Heart left ventricle (tissue), 13 donors: Measurements from ENCODE around the gene OSBPL9.

ENCODE experiments used
- POLR2A ChIP-seq, 2 donors: fragments of 450-650 bp; IDR thresholded peaks; one replicate each; pipeline ENCODE4 v1.6.1; 2017; ENCODE audit warnings: antibody characterized with exemption in 2 of 2, mild to moderate bottlenecking in 2 of 2, moderate library complexity in 2 of 2
- TF ChIP-seq, protein P1 (sequence below), 12 donors: fragments of 200-600 bp; sonication (generic) in 4 of 12; IDR thresholded peaks; one replicate each; pipeline versions ENCODE4 v1.5.0 to v1.8.0; 2018 to 2022; ENCODE audit warnings: antibody characterized with exemption in 12 of 12, mild to moderate bottlenecking in 5 of 12
- donor health status: ischemic (EF 13 %, LVEDD 7.1; RV severe dilation, severe dysfunction).
- donor health status: DM: no; HTN: yes; CAD: no.
- donor health status: DM: no; HTN: no; CAD: no.
- donor health status: ischemic (EF 25% LVEDD 6.9; RV normal size, moderate dysfunction).
- donor health status: ischemic (EF 25% LVEDD 5.7; RV mildly dilated, moderate dysfunction).
- donor health status: ischemic (EF 35%, LVEDD 5.7; RV mildly dilated, moderate dysfunction).
- donor health status: nonischemic (EF 11% LVEDD 7.7; RV severe dilation, severe dysfunction).
- donor health status: DM: yes; HTN: yes; CAD: no.
- donor health status: PGD.
- donor health status: ischemic (EF 29% LVEDD 5.4; RV normal size, mild dysfunction).
- donor health status: nonischemic (EF 23%, LVEDD 6.1; RV moderate dilation, normal function).

GRCh38 chr1:51690285-51690961 is 73.5 kb downstream of the OSBPL9 start:
- TF ChIP-seq, protein P1, sequence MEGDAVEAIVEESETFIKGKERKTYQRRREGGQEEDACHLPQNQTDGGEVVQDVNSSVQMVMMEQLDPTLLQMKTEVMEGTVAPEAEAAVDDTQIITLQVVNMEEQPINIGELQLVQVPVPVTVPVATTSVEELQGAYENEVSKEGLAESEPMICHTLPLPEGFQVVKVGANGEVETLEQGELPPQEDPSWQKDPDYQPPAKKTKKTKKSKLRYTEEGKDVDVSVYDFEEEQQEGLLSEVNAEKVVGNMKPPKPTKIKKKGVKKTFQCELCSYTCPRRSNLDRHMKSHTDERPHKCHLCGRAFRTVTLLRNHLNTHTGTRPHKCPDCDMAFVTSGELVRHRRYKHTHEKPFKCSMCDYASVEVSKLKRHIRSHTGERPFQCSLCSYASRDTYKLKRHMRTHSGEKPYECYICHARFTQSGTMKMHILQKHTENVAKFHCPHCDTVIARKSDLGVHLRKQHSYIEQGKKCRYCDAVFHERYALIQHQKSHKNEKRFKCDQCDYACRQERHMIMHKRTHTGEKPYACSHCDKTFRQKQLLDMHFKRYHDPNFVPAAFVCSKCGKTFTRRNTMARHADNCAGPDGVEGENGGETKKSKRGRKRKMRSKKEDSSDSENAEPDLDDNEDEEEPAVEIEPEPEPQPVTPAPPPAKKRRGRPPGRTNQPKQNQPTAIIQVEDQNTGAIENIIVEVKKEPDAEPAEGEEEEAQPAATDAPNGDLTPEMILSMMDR (IDR thresholded peaks at IDR 0.05): no peak
- no peak for TF ChIP-seq POLR2A (IDR thresholded peaks at IDR 0.05)
